Measurements from ENCODE around the gene GH1.
"Not testable (repeated sequence)": the region's sequence is repeated elsewhere in the genome, so short reads cannot be mapped to it uniquely, and the experiment has no call there.

Gene GH1

GRCh38 chr17:63922402-63922801 is 3.8 kb upstream of the GH1 start:
- not testable (repeated sequence) for H3K27ac Mint-ChIP-seq; H3K4me3 Mint-ChIP-seq; H3K9me3 Mint-ChIP-seq; H3K27me3 Mint-ChIP-seq (ENCODE audit: low read depth); H3K36me3 Mint-ChIP-seq (ENCODE audit: low read depth); H3K4me1 Mint-ChIP-seq (ENCODE audit: low read depth)

- peaks cover 11% of the 10 kb centered on the region for H3K4me1 Mint-ChIP-seq (ENCODE audit: low read depth)
- H3K9me3 Mint-ChIP-seq; H3K36me3 Mint-ChIP-seq (ENCODE audit: low read depth); H3K4me3 Mint-ChIP-seq; H3K27ac Mint-ChIP-seq: not testable (repeated sequence)
- H3K27me3 Mint-ChIP-seq (ENCODE audit: low read depth) = peaks cover 12% of the 10 kb centered on the region
Measured at GRCh38 chr17:63920779-63921178, 2.1 kb upstream of the GH1 start.

DNA sequence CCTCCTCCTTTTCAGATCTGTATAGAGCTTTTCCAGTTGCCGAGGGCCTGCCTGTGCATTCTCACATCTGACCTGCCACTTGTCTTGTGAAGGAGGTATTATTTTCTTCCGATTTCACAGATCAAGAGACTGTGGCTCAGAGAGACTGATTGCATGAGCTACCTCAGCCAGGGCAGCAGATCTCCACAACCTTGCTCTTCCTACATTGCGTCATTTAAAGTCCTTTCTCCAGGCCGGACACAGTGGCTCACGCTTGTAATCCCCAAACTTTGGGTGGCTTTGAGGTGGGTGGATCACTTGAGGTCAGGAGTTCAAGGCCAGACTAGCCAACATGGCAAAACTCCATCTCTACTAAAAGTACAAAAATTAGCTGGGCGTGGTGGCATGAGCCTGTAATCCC is 1.4 kb upstream of the GH1 start:
- not testable (repeated sequence) for H3K27ac Mint-ChIP-seq; H3K4me3 Mint-ChIP-seq; H3K36me3 Mint-ChIP-seq (ENCODE audit: low read depth); H3K9me3 Mint-ChIP-seq
- H3K4me1 Mint-ChIP-seq (ENCODE audit: low read depth) = peaks cover 11% of the 10 kb centered on the region
- H3K27me3 Mint-ChIP-seq (ENCODE audit: low read depth) = peaks cover 16% of the 10 kb centered on the region

DNA sequence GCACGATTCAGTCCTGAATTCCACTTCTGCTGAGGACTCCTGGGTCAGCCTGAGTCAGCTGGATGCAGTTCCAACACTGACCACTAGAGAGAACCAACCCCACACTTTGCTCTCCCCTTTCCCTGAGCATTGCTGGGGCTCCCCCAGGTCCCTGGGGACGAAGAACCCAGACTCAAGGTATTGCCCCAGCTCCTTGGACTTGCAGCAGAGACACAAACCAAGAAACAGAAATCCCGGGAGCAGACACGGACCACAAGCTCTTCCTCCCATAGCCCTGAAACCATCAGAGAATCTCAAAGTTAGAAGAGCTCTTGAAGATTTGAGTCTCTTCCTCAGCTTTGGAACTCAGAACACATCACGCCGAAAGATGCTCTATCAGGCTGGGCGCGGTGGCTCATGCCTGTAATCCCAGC is 678 bp upstream of the GH1 start:
- Mint-ChIP-seq H3K4me1 (ENCODE audit: low read depth) (peaks cover 11% of the 10 kb centered on the region), H3K36me3 (ENCODE audit: low read depth) (no peaks in the 10 kb centered on the region), H3K9me3 (no peaks in the 10 kb centered on the region), H3K4me3 (no peak overlapping the region), H3K27me3 (ENCODE audit: low read depth) (peaks cover 16% of the 10 kb centered on the region), H3K27ac (no peak overlapping the region)

DNA sequence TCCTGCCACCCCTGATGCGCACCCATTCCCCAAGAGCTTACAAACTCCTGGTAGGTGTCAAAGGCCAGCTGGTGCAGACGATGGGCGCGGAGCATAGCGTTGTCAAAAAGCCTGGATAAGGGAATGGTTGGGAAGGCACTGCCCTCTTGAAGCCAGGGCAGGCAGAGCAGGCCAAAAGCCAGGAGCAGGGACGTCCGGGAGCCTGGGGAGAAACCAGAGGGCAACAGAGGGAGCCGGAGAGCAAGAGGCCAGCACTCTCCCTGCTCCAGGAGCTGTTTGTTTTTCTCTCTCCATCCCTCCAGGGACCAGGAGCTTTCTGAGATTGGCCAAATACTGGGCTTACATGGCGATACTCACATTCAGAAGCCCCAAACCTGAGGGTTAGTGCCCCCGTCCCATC is 334 bp downstream of the GH1 start:
- no peaks in the 10 kb centered on the region for H3K36me3 Mint-ChIP-seq (ENCODE audit: low read depth)
- H3K4me1 Mint-ChIP-seq (ENCODE audit: low read depth) = peaks cover 11% of the 10 kb centered on the region
- H3K27ac Mint-ChIP-seq = no peak overlapping the region
- H3K4me3 Mint-ChIP-seq = no peak overlapping the region
- peaks cover 16% of the 10 kb centered on the region for H3K27me3 Mint-ChIP-seq (ENCODE audit: low read depth)
- H3K9me3 Mint-ChIP-seq = no peaks in the 10 kb centered on the region

DNA sequence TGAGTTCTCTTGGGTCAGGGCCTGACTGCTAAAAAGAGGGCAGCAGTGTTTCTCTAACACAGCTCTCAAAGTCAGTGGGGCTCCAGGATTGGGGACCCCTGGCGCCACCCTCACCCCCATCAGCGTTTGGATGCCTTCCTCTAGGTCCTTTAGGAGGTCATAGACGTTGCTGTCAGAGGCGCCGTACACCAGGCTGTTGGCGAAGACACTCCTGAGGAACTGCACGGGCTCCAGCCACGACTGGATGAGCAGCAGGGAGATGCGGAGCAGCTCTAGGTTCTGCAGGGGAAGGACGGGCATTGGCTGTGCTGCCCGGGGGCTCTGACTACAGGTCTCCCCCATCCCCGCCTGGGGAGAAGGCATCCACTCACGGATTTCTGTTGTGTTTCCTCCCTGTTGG is 993 bp downstream of the GH1 start:
- Mint-ChIP-seq H3K4me1 (ENCODE audit: low read depth) (peaks cover 14% of the 10 kb centered on the region), H3K27ac (no peak overlapping the region), H3K4me3 (no peak overlapping the region), H3K9me3 (no peaks in the 10 kb centered on the region), H3K27me3 (ENCODE audit: low read depth) (peaks cover 16% of the 10 kb centered on the region), H3K36me3 (ENCODE audit: low read depth) (no peaks in the 10 kb centered on the region)

- not testable (repeated sequence) for H3K9me3 Mint-ChIP-seq; H3K27ac Mint-ChIP-seq; H3K4me3 Mint-ChIP-seq; H3K36me3 Mint-ChIP-seq (ENCODE audit: low read depth)
- H3K27me3 Mint-ChIP-seq (ENCODE audit: low read depth) = peaks cover 16% of the 10 kb centered on the region
- H3K4me1 Mint-ChIP-seq (ENCODE audit: low read depth) = peaks cover 15% of the 10 kb centered on the region
Measured at GRCh38 chr17:63917206-63917605, 1.4 kb downstream of the GH1 start.

GRCh38 chr17:63916566-63917185 is 2.0 kb downstream of the GH1 start:
- no peak overlapping the region for H3K4me3 Mint-ChIP-seq
- H3K9me3 Mint-ChIP-seq = no peaks in the 10 kb centered on the region
- H3K4me1 Mint-ChIP-seq (ENCODE audit: low read depth) = peaks cover 15% of the 10 kb centered on the region
- peaks cover 16% of the 10 kb centered on the region for H3K27me3 Mint-ChIP-seq (ENCODE audit: low read depth)
- H3K36me3 Mint-ChIP-seq (ENCODE audit: low read depth) = no peaks in the 10 kb centered on the region
- H3K27ac Mint-ChIP-seq = no peak overlapping the region

DNA sequence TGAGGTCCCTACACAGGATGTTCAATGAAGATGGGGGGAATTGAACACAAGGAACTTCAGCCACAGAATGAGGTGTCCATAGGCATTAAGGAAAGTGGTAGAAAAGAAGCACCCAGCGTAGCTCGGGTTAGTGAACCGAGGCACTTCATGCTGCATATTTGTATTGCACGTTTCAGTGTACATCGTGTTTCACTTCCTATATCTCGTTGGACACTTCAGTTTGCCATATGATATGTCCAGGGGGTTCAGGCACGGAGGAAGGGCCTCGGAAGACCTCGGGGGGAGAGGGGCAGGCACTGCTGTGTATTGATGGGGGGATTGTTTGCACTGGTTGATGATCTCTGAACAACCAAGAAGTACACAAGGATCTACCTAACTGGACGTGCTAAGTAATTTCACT is 2.9 kb downstream of the GH1 start:
- not testable (repeated sequence) for H3K27ac Mint-ChIP-seq; H3K4me3 Mint-ChIP-seq; H3K9me3 Mint-ChIP-seq; H3K36me3 Mint-ChIP-seq (ENCODE audit: low read depth)
- peaks cover 15% of the 10 kb centered on the region for H3K4me1 Mint-ChIP-seq (ENCODE audit: low read depth)
- H3K27me3 Mint-ChIP-seq (ENCODE audit: low read depth) = peaks cover 16% of the 10 kb centered on the region

DNA sequence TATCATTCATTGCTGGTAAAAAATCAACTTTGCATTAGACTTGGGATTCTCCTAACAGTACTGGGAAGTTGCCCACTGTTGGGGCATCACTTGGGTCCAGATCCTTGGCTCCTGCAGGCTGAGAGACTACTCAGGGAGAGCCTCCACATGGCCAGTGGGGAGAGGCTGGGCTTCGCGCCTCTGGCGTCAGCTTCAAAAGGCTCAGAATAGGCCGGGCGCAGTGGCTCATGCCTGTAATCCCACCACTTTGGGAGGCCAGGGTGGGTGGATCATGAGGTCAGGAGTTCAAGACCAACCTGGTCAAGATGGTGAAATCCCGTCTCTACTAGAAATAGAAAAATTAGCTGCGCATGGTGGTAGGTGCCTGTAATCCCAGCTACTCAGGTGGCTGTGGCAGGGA is 4.2 kb downstream of the GH1 start:
- Mint-ChIP-seq H3K9me3 (no peaks in the 10 kb centered on the region), H3K36me3 (ENCODE audit: low read depth) (no peaks in the 10 kb centered on the region), H3K4me3 (no peak overlapping the region), H3K4me1 (ENCODE audit: low read depth) (peaks cover 11% of the 10 kb centered on the region), H3K27me3 (ENCODE audit: low read depth) (peaks cover 23% of the 10 kb centered on the region), H3K27ac (no peak overlapping the region)

- Mint-ChIP-seq H3K36me3 (ENCODE audit: low read depth) (no peaks in the 10 kb centered on the region), H3K27ac (no peak overlapping the region), H3K27me3 (ENCODE audit: low read depth) (peaks cover 26% of the 10 kb centered on the region), H3K4me1 (ENCODE audit: low read depth) (peaks cover 3% of the 10 kb centered on the region), H3K4me3 (no peak overlapping the region), H3K9me3 (no peaks in the 10 kb centered on the region)
Measured at GRCh38 chr17:63911657-63912100, 7.0 kb downstream of the GH1 start.

DNA sequence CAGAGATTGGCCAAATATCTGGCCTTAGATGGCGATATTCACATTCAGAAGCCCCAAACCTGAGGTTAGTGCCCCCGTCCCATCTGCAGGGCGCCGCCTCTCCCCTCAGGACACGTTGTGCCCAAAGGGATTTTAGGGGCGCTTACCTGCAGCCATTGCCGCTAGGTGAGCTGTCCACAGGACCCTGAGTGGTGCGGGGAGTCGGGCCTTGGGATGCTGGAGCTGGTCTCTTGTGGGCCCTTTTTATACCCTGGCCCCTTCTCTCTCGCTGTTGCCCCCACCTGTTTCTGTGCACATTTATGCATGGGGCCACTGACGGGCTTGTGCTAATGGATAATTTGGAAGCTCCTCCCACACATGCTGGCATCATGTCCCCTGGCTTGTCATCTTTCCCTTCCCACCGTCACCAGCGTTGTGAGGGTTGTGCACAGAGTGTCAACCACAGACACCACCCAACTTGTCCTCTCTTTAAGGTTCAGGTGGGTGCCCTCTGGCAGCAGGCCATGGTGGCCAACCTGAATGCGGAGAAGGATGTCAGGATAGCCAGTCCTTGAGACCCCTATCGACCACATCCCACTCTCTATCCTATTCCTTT is 7.5 kb downstream of the GH1 start, which contains the start of gene CSHL1:
Gene CSHL1, minus strand, starts transcription at position 218 of the 595 bp plus-strand sequence. Its CDS starts 62 bp downstream, at position 156.
- no peaks in the 10 kb centered on the region for H3K9me3 Mint-ChIP-seq
- peaks cover 31% of the 10 kb centered on the region for H3K27me3 Mint-ChIP-seq (ENCODE audit: low read depth)
- H3K4me3 Mint-ChIP-seq = no peak within 1 kb of the TSS
- H3K4me1 Mint-ChIP-seq (ENCODE audit: low read depth) = peaks cover 3% of the 10 kb centered on the region
- no peaks in the 10 kb centered on the region for H3K36me3 Mint-ChIP-seq (ENCODE audit: low read depth)
- H3K27ac Mint-ChIP-seq = no peak within 1 kb of the TSS

GRCh38 chr17:63910096-63910495 is 8.5 kb downstream of the GH1 start:
- Mint-ChIP-seq H3K27ac (no peak overlapping the region), H3K27me3 (ENCODE audit: low read depth) (peaks cover 28% of the 10 kb centered on the region), H3K4me3 (no peak overlapping the region), H3K4me1 (ENCODE audit: low read depth) (peaks cover 3% of the 10 kb centered on the region), H3K36me3 (ENCODE audit: low read depth) (no peaks in the 10 kb centered on the region), H3K9me3 (no peaks in the 10 kb centered on the region)

DNA sequence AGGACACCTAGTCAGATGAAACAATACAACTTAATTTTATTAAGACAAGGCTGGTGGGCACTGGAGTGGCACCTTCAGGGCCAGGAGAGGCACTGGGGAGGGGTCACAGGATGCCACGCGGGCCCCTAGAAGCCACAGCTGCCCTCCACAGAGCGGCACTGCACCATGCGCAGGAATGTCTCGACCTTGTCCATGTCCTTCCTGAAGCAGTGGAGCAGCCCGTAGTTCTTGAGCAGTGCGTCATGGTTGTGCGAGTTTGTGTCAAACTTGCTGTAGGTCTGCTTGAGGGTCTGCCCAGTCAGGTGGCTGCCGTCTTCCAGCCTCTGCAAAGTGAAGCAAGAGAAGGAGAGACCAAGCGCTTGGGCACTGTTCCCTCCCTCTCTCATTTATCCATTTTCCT is 9.1 kb downstream of the GH1 start:
- not testable (repeated sequence) for H3K27ac Mint-ChIP-seq; H3K9me3 Mint-ChIP-seq; H3K36me3 Mint-ChIP-seq (ENCODE audit: low read depth); H3K4me3 Mint-ChIP-seq; H3K4me1 Mint-ChIP-seq (ENCODE audit: low read depth)
- H3K27me3 Mint-ChIP-seq (ENCODE audit: low read depth) = peaks cover 28% of the 10 kb centered on the region

GRCh38 chr17:63907161-63907778 is 11.4 kb downstream of the GH1 start:
- peaks cover 34% of the 10 kb centered on the region for H3K27me3 Mint-ChIP-seq (ENCODE audit: low read depth)
- not testable (repeated sequence) for H3K27ac Mint-ChIP-seq; H3K4me3 Mint-ChIP-seq; H3K36me3 Mint-ChIP-seq (ENCODE audit: low read depth); H3K9me3 Mint-ChIP-seq; H3K4me1 Mint-ChIP-seq (ENCODE audit: low read depth)

All from T-helper 1 cell treated with Interleukin-12 subunit alpha and Interleukin-12 subunit beta and Interleukin-4 antibody, amounts not matched to agents 30 μg/mL and 1 μg/mL, for 36 hours (primary cell).